Dedifferentiated amniotic fluid mesenchymal stem cell (primary cell): ENCODE results near the gene BCKDHB.

ENCODE experiments used
- DNase-seq: peaks from one replicate; pipeline ENCODE4 v3.0.0-alpha.2; 2016; ENCODE audit errors: extremely low spot score

Gene BCKDHB

GRCh38 chr6:80331522-80331921 lies 225.1 kb downstream of the BCKDHB start:
- no peak for DNase-seq

GRCh38 chr6:80331974-80332373 lies 225.5 kb downstream of the BCKDHB start:
- DNase-seq = no peak

GRCh38 chr6:80333342-80333741 lies 226.9 kb downstream of the BCKDHB start:
- DNase-seq = no peak

- no peak for DNase-seq
These were observed 228.7 kb downstream of the BCKDHB start for GRCh38 chr6:80335121-80335531.

GRCh38 chr6:80336911-80337310 lies 230.4 kb downstream of the BCKDHB start:
- no peak for DNase-seq

GRCh38 chr6:80338201-80338836 lies 231.8 kb downstream of the BCKDHB start:
- peak; percentile 25 for DNase-seq

GRCh38 chr6:80339421-80339820 lies 232.9 kb downstream of the BCKDHB start:
- no peak for DNase-seq

- DNase-seq = no peak
These were observed 233.8 kb downstream of the BCKDHB start for GRCh38 chr6:80340280-80340679.

- DNase-seq = no peak
These were observed 234.2 kb downstream of the BCKDHB start for GRCh38 chr6:80340686-80341085.

GRCh38 chr6:80341330-80341729 lies 234.9 kb downstream of the BCKDHB start:
- DNase-seq = peak; percentile 51

GRCh38 chr6:80343511-80343910 lies 237.0 kb downstream of the BCKDHB start:
- no peak for DNase-seq

GRCh38 chr6:80347101-80347500 lies 240.6 kb downstream of the BCKDHB start:
- no peak for DNase-seq

- DNase-seq = no peak
These were observed 241.8 kb downstream of the BCKDHB start for GRCh38 chr6:80348263-80348662.

GRCh38 chr6:80356000-80356399 lies 249.5 kb downstream of the BCKDHB start:
- DNase-seq = no peak

GRCh38 chr6:80356545-80356944 lies 250.1 kb downstream of the BCKDHB start:
- no peak for DNase-seq

GRCh38 chr6:80357081-80357480 lies 250.6 kb downstream of the BCKDHB start:
- no peak for DNase-seq

- no peak for DNase-seq
These were observed 251.2 kb downstream of the BCKDHB start for GRCh38 chr6:80357674-80358073.

- DNase-seq = peak; percentile 19
These were observed 257.1 kb downstream of the BCKDHB start for GRCh38 chr6:80363501-80364122.

- no peak for DNase-seq
These were observed 257.7 kb downstream of the BCKDHB start for GRCh38 chr6:80364149-80364548.

- DNase-seq = no peak
These were observed 259.6 kb downstream of the BCKDHB start for GRCh38 chr6:80366051-80366450.

- DNase-seq = no peak
These were observed 260.2 kb downstream of the BCKDHB start for GRCh38 chr6:80366714-80367113.

- DNase-seq = no peak
These were observed 269.9 kb downstream of the BCKDHB start for GRCh38 chr6:80376411-80376810.

- no peak for DNase-seq
These were observed 274.1 kb downstream of the BCKDHB start for GRCh38 chr6:80380566-80380965.

- no peak for DNase-seq
These were observed 276.3 kb downstream of the BCKDHB start for GRCh38 chr6:80382811-80383210.
